Breast epithelium (tissue), 3 donors: Measurements from ENCODE around the gene KIF3B.

ENCODE experiments used
- POLR2A ChIP-seq: fragments of 450-650 bp; IDR thresholded peaks from one replicate; pipeline ENCODE4 v1.6.1; 2016; ENCODE audit warnings: antibody characterized with exemption, mild to moderate bottlenecking, moderate library complexity
- POLR2AphosphoS5 ChIP-seq, 3 donors: sonication (generic); formaldehyde crosslinking; IDR thresholded peaks; one replicate each; pipeline ENCODE4 v1.6.1; 2017; ENCODE audit warnings: antibody characterized with exemption in 3 of 3
- TF ChIP-seq, protein P1 (sequence below), 3 donors: fragments of 450-650 bp; IDR thresholded peaks; one replicate each; pipeline ENCODE4 v1.5.1; 2016 to 2017; ENCODE audit warnings: antibody characterized with exemption in 3 of 3, mild to moderate bottlenecking in 3 of 3, moderate library complexity in 3 of 3

DNA sequence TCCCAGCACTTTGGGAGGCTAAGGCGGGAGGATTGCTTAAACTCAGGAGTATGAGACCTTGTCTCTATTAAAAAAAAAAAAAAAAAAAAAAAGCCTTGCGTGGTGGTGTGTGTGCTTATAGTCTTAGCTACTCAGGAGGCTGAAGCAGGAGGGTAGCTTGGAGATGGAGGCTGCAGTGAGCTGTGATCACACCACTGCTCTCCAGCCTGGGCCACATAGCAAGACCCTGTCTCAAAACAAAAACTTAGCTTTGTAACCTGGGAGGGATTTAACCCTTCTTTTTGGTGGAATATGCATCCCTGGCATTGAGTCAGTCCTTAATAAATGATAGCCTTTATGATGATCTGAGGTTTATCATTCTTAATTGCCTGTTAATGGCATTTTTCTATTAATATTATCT, 93.4 kb downstream of the KIF3B start:
- TF ChIP-seq POLR2A (no peak), POLR2AphosphoS5 (IDR thresholded peaks at IDR 0.05) (no peak)
- TF ChIP-seq, protein P1, sequence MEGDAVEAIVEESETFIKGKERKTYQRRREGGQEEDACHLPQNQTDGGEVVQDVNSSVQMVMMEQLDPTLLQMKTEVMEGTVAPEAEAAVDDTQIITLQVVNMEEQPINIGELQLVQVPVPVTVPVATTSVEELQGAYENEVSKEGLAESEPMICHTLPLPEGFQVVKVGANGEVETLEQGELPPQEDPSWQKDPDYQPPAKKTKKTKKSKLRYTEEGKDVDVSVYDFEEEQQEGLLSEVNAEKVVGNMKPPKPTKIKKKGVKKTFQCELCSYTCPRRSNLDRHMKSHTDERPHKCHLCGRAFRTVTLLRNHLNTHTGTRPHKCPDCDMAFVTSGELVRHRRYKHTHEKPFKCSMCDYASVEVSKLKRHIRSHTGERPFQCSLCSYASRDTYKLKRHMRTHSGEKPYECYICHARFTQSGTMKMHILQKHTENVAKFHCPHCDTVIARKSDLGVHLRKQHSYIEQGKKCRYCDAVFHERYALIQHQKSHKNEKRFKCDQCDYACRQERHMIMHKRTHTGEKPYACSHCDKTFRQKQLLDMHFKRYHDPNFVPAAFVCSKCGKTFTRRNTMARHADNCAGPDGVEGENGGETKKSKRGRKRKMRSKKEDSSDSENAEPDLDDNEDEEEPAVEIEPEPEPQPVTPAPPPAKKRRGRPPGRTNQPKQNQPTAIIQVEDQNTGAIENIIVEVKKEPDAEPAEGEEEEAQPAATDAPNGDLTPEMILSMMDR (IDR thresholded peaks at IDR 0.05): no peak
